Stimulated activated CD4-positive, alpha-beta T cell treated with anti-CD3 and anti-CD28 coated beads, Interleukin-15, amount 100 ng/mL, for 24 hours (primary cell): Measurements from ENCODE around the gene UBFD1.
"Not testable (repeated sequence)": the region's sequence is repeated elsewhere in the genome, so short reads cannot be mapped to it uniquely, and the experiment has no call there.

Experiments
- DNase-seq: peaks from one replicate; pipeline ENCODE4 v3.0.0-alpha.2; 2020

Gene UBFD1

DNA sequence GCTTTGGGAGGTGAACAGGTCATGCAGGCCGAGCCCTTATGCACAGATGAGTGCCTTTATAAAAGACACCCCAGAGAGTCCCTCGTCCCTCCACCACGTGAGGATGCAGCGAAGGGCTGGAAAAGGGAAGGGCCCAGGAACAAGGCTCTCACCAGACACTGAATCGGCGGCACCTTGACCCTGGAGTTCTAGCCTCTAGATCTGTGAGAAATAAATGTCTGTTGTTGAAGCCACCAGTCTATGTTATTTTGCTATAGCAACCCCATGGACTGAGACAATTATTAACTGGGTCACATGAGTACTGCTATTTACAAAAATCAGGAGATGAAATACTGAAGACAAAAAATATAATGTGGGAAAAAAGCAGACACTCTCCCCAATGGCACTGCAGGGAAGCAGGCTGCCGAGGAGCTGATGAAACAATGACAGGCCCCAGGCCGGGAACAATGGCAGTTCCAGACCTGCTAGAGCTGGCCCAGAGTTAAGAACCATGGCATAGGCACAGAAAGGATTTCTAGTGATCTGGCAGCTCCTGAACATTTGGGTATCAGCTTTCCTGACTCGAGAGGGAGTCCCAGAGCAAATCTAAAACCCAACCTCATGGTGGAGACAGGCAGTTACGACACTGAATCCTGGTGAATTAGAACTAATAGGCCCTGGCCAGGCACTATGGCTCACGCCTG is 29.4 kb upstream of the UBFD1 start:
- no peak for DNase-seq

DNA sequence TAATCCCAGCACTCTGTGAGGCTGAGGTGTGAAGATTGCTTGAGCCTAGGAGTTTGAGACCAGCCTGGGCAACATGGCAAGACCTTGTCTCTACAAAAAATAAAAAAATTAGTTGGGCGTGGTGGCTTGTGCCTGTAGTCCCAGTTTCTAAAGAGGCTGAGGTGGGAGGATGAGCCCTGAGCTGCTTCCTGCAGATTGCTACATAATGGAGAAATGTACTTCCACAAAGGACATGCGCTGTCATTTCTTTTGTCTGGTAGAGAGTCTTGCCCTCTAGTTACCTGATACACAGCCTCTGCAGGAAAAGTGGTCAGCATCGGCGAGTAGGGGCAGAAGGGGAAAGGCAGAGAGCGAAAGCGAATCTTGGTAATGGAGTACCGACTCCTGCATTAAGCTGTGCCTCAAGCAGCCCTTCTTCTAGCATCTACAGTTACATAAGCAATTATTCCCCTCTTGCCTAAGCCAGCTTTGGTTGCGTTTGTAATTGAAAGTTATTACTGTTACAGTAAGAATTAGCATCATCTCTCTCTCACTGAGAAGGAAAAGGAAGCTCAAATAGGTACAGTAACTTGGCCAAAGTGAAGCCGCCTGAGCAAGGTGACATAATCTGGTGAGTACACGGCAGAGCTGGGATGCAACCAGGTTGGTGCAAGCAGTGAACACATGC is 28.8 kb upstream of the UBFD1 start:
- DNase-seq: no peak

DNA sequence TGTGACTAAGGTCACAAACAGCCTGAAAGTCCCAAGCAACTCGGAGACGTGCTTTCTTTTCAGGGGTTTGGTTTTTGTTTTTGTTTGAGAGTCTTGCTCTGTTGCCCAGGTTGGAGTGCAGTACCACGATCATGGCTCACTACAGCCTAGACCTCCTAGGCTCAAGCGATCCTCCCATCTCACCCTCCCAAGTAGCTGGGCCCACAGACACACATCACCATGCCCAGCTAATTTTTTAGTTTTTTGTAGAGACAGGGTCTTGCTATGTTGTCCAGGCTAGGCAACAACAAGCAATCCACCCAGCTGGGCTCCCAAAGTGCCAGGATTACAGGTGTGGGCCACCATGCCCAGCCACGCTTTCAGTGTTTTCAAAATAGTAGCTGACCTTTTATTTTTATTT is 27.5 kb upstream of the UBFD1 start:
- no peak for DNase-seq

DNA sequence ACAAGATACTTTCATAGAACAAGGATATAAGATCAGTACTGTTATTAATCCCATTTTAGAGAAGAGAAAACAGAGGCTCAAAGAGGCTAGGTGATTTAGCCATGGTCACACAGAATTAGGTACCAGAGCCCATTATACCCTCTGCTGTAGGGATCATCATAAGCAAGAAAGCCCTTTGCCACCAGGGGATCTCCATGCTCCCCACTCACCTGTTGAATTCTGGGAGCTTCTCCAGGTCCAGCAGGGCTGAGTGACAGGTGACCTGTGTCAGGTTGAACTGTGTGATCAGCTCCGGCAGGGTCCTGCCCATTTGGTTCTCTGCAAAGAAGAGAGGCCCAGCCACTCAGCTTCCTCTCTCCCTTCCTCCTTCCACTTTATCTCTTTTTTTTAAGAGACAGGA is 25.1 kb upstream of the UBFD1 start:
- DNase-seq: no peak

DNA sequence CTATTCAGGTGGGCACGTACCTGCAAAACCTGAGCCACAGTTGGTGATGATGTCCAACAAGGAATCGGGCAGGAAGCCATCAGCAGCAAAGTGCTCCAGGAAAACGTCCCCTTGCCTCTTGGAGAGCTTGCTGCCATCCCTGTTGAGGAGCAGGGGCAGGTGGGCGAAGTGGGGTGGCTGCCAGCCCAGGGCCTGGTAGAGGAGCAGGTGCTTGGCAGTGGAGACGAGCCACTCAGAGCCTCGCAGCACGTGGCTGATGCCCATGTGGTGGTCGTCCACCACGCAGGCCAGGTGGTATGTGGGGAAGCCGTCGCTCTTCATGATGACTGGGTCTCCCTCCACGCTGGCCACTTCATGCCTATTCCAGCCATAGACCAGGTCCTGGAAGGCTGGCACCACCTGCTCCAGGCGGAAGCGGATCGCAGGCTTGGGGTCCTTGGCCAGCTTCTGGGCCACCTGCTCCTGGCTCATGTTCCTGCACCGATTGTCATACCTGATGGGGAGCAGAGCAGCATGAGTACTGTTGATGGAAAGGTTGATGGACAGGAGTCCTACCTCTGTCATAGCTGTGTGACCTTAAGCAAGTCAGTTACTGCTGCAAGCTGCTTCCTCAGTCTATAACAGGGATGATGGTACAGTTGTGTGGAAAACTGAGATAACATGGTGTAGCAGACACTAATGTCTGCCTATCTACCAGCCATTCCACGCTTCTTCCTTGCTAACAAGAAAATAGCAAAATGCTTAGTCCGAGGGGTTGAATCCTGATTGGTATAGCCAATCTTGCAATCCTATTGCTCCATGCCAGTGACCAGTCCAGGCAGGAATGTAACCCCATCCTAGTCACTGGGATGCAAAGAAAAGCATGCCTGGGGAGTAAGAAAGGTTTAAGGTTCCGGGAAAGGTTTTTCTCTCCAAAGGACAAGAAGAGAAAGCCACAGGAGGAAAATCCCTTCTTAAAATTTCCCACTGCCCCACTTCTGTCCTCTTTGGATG is 22.4 kb upstream of the UBFD1 start:
- no peak for DNase-seq

DNA sequence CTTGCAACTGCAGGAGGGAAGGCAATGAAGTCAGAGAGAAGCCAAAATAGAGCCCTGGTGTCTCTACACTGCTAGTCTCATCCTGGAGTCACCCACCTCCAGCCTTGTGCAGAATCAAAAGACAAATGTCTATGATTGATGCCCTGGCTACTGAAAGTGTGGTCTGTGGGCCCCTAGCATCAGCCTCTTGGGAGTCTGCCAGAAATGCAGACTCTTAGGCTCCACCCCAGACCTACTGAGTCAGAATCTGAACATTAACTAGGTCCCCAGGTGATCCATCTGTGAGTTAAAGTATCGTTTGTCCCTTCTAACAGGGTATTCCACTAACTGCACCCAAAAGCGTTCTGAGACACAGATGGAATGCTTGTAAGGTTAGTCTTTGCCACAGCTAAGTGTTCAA is 21.6 kb upstream of the UBFD1 start:
- no peak for DNase-seq

DNA sequence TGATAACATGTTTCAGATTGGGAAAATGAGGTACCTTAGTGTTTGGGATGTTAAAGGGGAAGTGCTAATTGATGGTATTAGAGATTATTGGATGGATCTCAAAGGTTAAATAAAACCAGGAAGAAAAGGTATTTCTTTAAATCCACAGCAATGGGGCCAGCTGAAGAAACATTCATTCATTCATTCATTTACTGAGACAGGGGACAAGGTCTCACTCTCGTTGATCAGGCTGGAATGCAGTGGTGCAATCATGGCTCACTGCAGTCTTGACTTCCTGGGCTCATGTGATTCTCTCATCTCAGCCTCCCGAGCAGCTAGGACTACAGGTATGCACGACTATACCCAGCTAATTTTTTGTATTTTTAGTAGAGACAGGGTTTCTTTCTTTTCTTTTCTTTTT is 20.1 kb upstream of the UBFD1 start:
- DNase-seq: no peak

DNA sequence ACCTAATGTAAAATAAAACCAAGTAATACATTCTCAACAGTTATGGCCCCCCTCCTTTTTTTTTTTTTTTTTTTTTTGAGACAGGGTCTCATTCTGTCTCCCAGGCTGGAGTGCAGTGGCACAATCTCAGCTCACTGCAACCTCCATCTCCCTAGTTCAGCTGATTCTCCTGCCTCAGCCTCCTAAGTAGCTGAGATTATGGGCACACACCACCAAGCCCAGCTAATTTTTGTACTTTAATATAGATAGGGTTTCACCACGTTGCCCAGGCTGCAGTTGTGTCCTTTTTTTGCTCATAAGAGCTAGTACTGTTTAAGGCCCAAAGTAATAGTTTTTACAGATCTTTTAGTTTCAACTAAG is 18.6 kb upstream of the UBFD1 start:
- DNase-seq: no peak

DNA sequence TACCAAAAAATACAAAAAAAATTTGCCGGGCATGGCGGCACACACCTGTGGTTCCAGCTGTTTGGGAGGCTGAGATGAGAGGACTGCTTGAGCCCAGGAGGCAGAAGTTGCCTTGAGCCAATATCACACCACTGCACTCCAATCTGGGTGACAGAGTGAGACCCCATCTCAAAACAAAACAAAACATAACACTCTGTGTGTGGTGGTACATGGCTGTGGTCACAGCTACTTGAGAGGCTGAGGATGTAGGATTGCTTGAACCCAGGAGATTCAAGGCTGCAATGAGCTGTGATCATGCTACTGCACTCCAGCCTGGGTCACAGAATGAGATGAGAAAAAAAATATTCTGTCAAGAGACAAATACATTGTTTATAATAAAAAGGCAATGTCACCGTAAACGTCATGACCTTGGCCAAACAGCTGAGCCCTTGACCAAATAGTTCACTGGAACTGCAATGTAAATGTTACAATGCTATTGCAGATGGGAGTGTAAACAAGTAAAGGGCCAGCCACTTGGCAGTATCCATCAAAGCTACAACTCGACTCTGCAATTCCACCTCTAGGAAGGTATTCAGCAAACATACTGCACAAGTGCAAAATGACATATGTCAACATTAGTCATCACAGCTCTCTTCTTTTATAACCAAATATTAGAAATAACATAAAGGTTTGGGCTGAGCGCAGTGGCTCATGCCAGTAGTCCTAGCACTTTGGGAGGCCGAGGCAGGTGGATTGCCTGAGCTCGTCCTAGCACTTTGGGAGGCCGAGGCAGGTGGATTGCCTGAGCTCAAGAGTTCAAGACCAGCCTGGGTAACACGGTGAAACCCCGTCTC is 17.3 kb upstream of the UBFD1 start:
- DNase-seq: no peak

DNA sequence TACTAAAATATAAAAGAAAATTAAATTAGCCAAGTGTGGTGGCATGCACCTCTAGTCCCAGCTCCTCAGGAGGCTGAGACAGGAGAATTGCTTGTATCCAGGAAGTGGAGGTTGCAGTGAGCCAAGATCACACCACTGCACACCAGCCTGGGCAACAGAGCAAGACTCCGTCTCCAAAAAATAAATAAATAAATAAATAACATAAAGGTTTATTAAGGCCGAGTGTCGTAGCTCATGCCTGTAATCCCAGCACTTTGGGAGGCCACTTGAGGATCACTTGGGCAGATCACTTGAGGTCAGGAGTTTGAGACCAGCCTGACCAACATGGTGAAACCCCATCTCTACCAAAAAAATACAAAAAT is 16.7 kb upstream of the UBFD1 start:
- DNase-seq: not testable (repeated sequence)

DNA sequence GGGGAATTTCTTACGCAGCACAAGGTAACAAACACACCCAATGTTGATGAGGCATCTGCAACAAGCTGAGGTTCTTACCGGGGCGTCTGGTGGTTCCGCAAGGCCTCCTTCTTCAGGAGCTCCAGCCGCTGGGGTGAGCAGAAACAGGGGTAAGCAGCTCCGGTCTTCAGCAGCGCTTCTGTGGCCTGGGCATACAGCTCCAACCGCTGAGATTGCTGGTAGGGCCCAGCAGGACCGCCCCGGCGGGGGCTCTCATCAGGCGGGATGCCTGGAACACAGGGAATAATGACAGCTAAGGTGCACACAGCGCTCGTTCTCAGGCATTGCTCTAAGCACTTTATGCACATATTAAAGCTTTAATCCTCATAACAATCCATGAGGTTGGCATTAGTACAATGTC is 13.1 kb upstream of the UBFD1 start:
- no peak for DNase-seq

DNA sequence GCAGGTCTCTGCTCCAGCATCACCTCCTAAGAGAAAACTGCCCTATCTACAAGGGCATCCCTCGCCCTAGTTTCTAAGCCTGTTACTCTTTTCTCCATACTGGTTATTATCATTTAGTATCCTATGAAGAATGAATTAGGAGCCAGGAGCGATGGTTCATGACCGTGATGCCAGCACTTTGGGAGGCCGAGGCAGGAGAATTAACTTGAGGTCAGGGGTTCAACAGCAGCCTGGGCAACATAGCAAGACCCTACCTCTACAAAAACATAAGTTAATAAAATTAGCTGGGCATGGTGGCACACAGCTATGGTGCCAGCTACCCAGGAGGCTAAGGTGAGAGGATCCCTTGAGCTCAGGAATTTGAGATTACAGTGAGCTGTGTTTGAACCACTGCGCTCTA is 7.6 kb upstream of the UBFD1 start:
- no peak for DNase-seq

DNA sequence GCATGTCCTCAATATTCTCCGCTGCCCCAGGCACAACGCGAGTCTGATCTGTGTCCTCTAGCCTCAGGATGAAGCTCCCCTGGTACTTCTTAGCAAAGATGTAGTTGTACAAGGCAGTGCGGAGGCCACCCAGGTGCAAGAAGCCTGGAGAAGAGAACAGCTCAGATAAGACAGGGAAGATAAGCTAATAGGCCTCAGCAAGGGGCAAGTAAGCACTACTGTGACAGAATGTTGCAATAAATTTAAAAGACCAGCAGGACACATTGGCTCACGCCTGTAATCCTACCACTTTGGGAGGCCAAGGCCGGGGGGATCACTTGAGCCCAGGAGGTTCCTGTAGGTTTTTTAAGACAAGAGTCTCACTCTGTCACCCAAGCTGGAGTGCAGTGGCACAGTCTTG is 5.4 kb upstream of the UBFD1 start:
- DNase-seq: no peak

DNA sequence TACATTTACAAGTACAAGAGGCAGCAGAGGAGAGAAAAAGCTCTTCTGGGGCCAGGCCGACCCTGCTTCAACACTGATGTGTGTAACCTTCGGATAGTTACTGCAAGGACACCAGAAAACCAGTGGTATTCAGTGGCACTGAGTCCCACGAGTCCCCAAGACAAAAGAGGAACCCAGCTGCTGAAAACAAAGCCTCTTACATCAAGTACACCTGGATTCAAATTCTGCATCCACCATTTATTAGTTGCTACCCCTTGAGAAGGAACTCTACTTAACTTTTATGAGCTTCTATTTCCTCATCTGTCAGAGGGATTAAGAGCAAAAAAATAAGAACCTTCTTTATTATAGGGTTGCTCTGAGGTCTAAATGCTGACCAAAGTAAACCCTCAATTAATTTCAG is 3.0 kb upstream of the UBFD1 start:
- no peak for DNase-seq

DNA sequence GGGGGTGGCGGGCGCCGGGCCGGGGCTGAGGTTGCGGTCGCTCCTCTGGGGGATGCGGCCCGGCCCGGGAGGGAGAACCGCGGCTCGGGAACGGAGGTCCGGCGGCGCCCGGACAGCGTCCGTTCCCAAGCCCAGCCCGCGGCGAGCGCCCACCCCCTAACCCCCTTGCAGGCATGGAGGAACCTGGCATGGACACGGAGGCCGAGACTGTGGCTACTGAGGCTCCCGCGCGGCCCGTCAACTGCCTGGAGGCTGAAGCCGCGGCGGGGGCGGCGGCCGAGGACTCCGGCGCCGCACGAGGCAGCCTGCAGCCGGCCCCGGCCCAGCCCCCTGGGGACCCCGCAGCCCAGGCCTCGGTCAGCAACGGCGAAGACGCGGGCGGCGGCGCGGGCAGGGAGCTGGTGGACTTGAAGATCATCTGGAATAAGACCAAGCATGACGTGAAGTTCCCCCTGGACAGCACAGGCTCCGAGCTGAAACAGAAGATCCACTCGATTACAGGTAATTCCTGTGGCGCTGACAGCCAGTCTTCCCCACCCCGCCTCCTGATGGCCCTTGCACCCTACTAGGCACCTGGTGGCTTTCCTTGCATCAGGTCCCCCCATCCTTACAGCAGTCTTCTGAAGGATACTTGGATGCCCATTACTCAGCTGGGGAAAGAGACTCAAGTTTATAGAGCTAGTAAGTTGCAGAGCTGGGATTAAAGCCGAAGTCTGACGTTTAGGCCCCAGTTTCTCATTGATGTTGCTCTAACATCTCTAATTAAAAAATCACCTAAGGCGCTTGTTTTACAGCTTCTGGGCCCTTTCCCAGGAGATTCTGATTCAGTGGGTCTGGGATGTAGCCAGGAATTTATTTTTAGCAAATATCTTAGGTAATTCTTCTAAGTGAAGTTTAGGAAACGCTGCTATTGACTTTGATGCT is 514 bp downstream of the UBFD1 start:
- peak; percentile 21 for DNase-seq

DNA sequence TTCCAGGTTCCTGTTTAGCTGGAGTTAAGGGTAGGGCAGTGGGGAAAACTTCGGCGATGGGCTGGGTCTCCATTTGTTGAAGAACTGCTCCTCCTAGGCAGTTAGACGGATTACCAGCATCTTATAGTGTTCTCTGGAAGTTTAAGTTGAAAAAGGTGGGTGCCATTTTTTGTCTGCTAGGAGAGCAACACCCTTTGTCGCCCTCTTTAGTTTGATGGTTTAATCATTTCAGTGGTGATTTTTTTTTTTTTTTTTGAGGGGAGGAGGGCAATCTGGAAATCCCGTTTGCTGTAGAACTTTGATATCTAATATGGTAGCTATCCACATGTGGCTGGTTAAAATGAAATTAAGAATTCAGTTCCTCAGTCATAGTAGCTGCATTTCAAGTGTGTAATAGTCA is 4.1 kb downstream of the UBFD1 start:
- no peak for DNase-seq

DNA sequence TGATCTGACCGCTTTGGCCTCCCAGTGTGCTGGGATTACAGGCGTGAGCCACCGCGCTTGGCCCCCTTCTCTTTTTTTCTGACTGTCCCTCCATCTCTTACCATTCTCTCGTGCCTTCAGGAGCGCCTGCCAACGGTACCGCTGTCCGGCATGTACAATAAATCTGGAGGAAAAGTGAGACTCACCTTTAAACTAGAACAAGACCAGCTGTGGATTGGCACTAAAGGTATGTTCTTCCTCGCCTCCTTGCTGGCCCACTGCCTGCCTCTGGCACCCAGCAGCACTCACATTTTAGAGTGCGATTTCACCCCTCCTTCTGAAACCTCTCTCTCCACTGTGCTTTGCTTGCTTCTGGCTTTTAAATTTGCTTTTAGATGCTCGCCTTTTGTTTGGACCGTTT is 5.0 kb downstream of the UBFD1 start:
- no peak for DNase-seq

DNA sequence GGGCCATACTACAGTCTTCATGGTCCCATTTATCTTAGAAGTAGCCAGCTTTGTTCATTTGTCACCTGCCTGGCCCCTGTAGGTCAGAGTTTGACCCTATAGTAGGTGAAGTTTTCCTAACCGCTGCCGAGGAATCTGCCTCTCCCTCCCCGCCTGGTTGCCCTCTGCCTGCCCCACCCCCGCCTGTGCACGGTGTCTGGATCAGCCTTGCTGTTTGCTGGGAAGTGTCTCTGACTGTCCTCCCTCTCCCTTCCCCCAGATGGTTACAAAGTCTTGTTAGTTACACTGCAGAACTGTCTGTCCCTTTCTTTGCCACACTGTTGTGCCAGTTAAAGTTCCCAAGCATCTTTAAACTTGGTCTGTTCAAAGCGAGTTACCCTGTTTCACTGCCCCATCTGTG is 5.7 kb downstream of the UBFD1 start:
- DNase-seq: no peak

DNA sequence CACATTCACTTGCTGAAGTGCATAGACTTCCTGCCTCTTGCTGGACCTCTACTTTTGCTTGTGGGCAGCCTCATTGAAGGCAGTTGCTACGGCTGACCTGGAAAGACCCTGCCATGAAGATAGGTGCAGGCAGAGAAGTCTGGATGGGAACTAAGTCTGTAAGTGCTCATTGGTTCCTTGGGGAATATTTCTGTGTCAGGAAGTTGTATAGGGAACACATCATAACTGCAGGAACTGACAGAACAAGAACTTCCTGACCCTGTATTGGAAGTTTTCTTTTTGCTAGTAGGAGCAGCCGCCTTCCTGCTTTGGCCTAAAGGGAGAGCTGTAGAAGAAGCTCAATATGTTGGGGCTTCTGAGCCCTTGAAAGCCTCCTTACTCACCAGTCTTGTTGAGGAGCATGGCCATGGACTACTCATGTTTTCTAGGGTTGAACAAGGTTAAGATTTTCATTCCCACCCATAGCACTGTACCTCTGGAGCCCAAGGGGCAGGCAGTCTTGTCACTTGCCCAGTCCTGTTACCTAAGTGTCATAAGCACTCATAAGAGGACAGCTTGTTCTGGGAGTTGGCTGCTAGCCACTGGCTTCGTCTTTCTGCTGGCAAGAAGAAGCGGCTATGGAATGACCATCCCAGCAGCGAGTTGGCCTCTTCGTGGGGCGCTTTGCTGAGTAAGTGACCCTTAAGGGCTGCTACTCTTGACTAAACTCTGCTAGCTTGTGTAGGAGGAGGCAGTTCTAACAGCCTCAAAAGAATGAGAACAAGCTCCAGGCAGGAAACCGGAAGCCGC is 7.2 kb downstream of the UBFD1 start:
- no peak for DNase-seq

DNA sequence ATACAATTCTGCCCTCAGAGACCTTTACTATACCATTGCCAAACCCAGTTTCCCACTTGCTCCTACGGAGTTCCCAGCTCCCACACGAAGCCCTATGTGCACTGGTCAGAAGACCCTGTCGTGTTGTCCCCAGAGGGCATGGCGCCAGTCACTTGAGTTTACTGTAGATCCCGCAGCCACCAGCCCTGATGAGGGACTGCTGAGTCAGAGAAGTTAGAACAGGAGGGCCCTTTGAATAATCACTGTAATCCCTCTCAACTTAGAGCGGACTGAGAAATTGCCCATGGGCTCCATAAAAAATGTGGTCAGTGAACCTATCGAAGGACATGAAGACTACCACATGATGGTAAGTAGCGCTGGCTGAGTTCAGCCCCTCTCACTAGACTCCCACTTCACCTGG is 9.2 kb downstream of the UBFD1 start:
- DNase-seq: no peak

DNA sequence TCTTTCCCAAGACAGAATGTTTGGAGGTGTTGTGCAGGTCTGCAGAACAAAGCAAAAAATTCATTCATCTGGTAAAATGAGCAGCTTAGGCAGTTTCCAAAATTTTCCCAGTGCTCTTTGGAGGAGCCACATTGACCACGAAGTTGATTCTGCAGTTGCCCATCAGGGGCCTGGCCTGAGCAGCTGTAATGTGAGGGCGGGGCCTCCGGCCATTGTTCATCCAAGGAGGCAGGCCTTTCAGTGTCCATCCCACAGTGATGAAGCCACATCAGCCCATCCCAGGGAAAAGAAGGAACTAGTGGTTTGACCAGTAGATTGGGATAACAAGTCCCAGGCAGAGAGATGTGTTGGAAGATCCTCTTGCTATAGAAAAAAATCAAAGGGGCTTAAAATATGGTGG is 10.1 kb downstream of the UBFD1 start:
- no peak for DNase-seq
